ENCODE data around the gene RNF213. TPM values are rescaled to one million over a fixed set of nuclear protein-coding genes. Genes with fewer than 3 reads are reported as not detected.

Gene RNF213
- total RNA-seq, 1 experiment from 2014 or later, result 61.4 TPM

GRCh38 chr17:80347536-80347935, 86.9 kb downstream of the RNF213 start:
- DNase-seq, result no peak
- BruUV-seq (replicated peaks), result TSS peak; percentile 16
- H3K9me3 ChIP-seq, result no peaks in the 10 kb centered on the region
- TF ChIP-seq CTCF (IDR thresholded peaks at IDR 0.05; ENCODE audit: insufficient read depth in 1 of 2, low read depth in 1 of 2, low read length in 1 of 2, severe bottlenecking in 1 of 2, unreplicated experiment in 1 of 2), result no peak
- Mint-ChIP-seq H3K27me3 (ENCODE audit: insufficient read depth, unreplicated experiment) (no peaks in the 10 kb centered on the region), H3K36me3 (ENCODE audit: insufficient read depth, unreplicated experiment) (peaks cover 38% of the 10 kb centered on the region), H3K27ac (ENCODE audit: unreplicated experiment) (no peak overlapping the region), H3K4me1 (ENCODE audit: low read depth, unreplicated experiment) (no peaks in the 10 kb centered on the region), H3K9me3 (ENCODE audit: unreplicated experiment) (no peaks in the 10 kb centered on the region), H3K4me3 (ENCODE audit: unreplicated experiment) (no peak overlapping the region)
- intact Hi-C loops (cut with micrococcal nuclease; ENCODE audit: unreplicated experiment), result no loop called here
- ChIA-PET CTCF (no interaction called here), POLR2A (no interaction called here)
- H3K4me3 ChIP-seq (ENCODE audit: low read depth, low read length), result no peak overlapping the region
- no peaks in the 10 kb centered on the region for H3K4me1 ChIP-seq
- peaks cover 1% of the 10 kb centered on the region for H3K36me3 ChIP-seq (ENCODE audit: control insufficient read depth, insufficient read depth, low read length)
- H3K27me3 ChIP-seq (replicated peaks; ENCODE audit: control insufficient read depth, insufficient read depth, low read length), result no peaks in the 10 kb centered on the region

- Mint-ChIP-seq H3K4me3 (ENCODE audit: unreplicated experiment) (no peak overlapping the region), H3K27ac (ENCODE audit: unreplicated experiment) (no peak overlapping the region), H3K9me3 (ENCODE audit: unreplicated experiment) (no peaks in the 10 kb centered on the region), H3K36me3 (ENCODE audit: insufficient read depth, unreplicated experiment) (peaks cover 36% of the 10 kb centered on the region), H3K4me1 (ENCODE audit: low read depth, unreplicated experiment) (no peaks in the 10 kb centered on the region), H3K27me3 (ENCODE audit: insufficient read depth, unreplicated experiment) (no peaks in the 10 kb centered on the region)
- Histone ChIP-seq H3K4me1 (no peaks in the 10 kb centered on the region), H3K27me3 (replicated peaks; ENCODE audit: control insufficient read depth, insufficient read depth, low read length) (no peaks in the 10 kb centered on the region), H3K4me3 (ENCODE audit: low read depth, low read length) (no peak overlapping the region), H3K9me3 (no peaks in the 10 kb centered on the region), H3K36me3 (ENCODE audit: control insufficient read depth, insufficient read depth, low read length) (peaks cover 1% of the 10 kb centered on the region)
- POLR2A ChIA-PET, result no interaction called here
- no peak for DNase-seq
- no peak for TF ChIP-seq CTCF (IDR thresholded peaks at IDR 0.05; ENCODE audit: insufficient read depth in 1 of 2, low read depth in 1 of 2, low read length in 1 of 2, severe bottlenecking in 1 of 2, unreplicated experiment in 1 of 2)
- intact Hi-C loops (cut with micrococcal nuclease; ENCODE audit: unreplicated experiment), result no loop called here
- CTCF ChIA-PET, result no interaction called here
- BruUV-seq (replicated peaks), result no TSS peak
Observed at GRCh38 chr17:80347948-80348351, 87.3 kb downstream of the RNF213 start.

- peaks cover 1% of the 10 kb centered on the region for H3K36me3 ChIP-seq (ENCODE audit: control insufficient read depth, insufficient read depth, low read length)
Observed at GRCh38 chr17:80348551-80349150, 88.0 kb downstream of the RNF213 start.

More at GRCh38 chr17:80348551-80349150, 88.0 kb downstream of the RNF213 start:
- intact Hi-C loops (cut with micrococcal nuclease; ENCODE audit: unreplicated experiment), result no loop called here
- BruUV-seq (replicated peaks), result no TSS peak
- H3K27me3 ChIP-seq (replicated peaks; ENCODE audit: control insufficient read depth, insufficient read depth, low read length), result no peaks in the 10 kb centered on the region
- TF ChIP-seq CTCF (IDR thresholded peaks at IDR 0.05; ENCODE audit: insufficient read depth in 1 of 2, low read depth in 1 of 2, low read length in 1 of 2, severe bottlenecking in 1 of 2, unreplicated experiment in 1 of 2), result no peak
- H3K9me3 ChIP-seq, result no peaks in the 10 kb centered on the region
- CTCF ChIA-PET, result no interaction called here
- H3K4me1 ChIP-seq, result no peaks in the 10 kb centered on the region
- Mint-ChIP-seq H3K4me1 (ENCODE audit: low read depth, unreplicated experiment) (no peaks in the 10 kb centered on the region), H3K36me3 (ENCODE audit: insufficient read depth, unreplicated experiment) (peaks cover 29% of the 10 kb centered on the region), H3K27ac (ENCODE audit: unreplicated experiment) (no peak overlapping the region), H3K27me3 (ENCODE audit: insufficient read depth, unreplicated experiment) (no peaks in the 10 kb centered on the region), H3K9me3 (ENCODE audit: unreplicated experiment) (no peaks in the 10 kb centered on the region), H3K4me3 (ENCODE audit: unreplicated experiment) (no peak overlapping the region)
- no peak for DNase-seq
- H3K4me3 ChIP-seq (ENCODE audit: low read depth, low read length), result no peak overlapping the region
- POLR2A ChIA-PET, result no interaction called here

Data from Caco-2 (cell line).